GM23338 (cell line): ENCODE data around the gene TCEAL1. TPM values are rescaled to one million over a fixed set of nuclear protein-coding genes. Genes with fewer than 3 reads are reported as not detected.

ENCODE experiments used
- ATAC-seq: fragments of 200-7000 bp; cut with Tn5 transposase; 3 replicates; pipeline ENCODE4 v1.9.1; 2020
- DNase-seq: peaks from one replicate; pipeline ENCODE4 v3.0.0-alpha.2; 2015; ENCODE audit warnings: low spot score
- H2AFZ ChIP-seq: fragments of 200-600 bp; sonication (generic); 2 replicates; pipeline ENCODE4 v1.8.0; 2016; ENCODE audit warnings: antibody characterized with exemption, mild to moderate bottlenecking, moderate library complexity
- H3F3A ChIP-seq: fragments of 200-600 bp; sonication (generic); replicated peaks from 2 replicates; pipeline ENCODE4 v1.8.0; 2017; ENCODE audit warnings: antibody characterized with exemption, mixed run types, low read depth
- H3K27ac ChIP-seq: fragments of 200-600 bp; sonication (generic); 2 replicates; pipeline ENCODE4 v1.6.1; 2016; ENCODE audit warnings: low read depth
- H3K27me3 ChIP-seq: fragments of 200-600 bp; sonication (generic); 2 replicates; pipeline ENCODE4 v1.8.0; 2016; ENCODE audit warnings: mild to moderate bottlenecking, mixed run types, moderate library complexity; ENCODE audit not compliant: insufficient read depth
- H3K36me3 ChIP-seq: fragments of 200-600 bp; sonication (generic); 2 replicates; pipeline ENCODE4 v1.8.0; 2016; ENCODE audit warnings: mild to moderate bottlenecking; ENCODE audit not compliant: insufficient read depth
- H3K4me1 ChIP-seq: fragments of 200-600 bp; sonication (generic); 2 replicates; pipeline ENCODE4 v1.8.0; 2016; ENCODE audit warnings: mild to moderate bottlenecking, moderate library complexity; ENCODE audit not compliant: insufficient read depth
- H3K4me2 ChIP-seq: fragments of 200-600 bp; sonication (generic); 2 replicates; pipeline ENCODE4 v1.7.1; 2017; ENCODE audit warnings: mixed run types
- H3K4me3 ChIP-seq: fragments of 200-600 bp; sonication (generic); 2 replicates; pipeline ENCODE4 v1.6.1; 2016; ENCODE audit warnings: mixed run types
- H3K79me2 ChIP-seq: fragments of 200-600 bp; sonication (generic); replicated peaks from 2 replicates; pipeline ENCODE4 v1.8.0; 2017; ENCODE audit warnings: mild to moderate bottlenecking; ENCODE audit not compliant: insufficient read depth
- H3K9me2 ChIP-seq: fragments of 200-600 bp; sonication (generic); 2 replicates; pipeline ENCODE4 v1.8.0; 2017; ENCODE audit not compliant: insufficient read depth
- H4K20me1 ChIP-seq: fragments of 200-600 bp; sonication (generic); replicated peaks from 2 replicates; pipeline ENCODE4 v1.8.0; 2017; ENCODE audit warnings: mild to moderate bottlenecking; ENCODE audit not compliant: insufficient read depth
- H3K27ac Mint-ChIP-seq: 2 replicates; pipeline ENCODE4 v1.8.0; 2020; ENCODE audit warnings: inconsistent platforms, mild to moderate bottlenecking, moderate library complexity, mixed read lengths
- H3K27me3 Mint-ChIP-seq: 3 replicates; pipeline ENCODE4 v1.8.0; 2022; ENCODE audit warnings: low read depth, mild to moderate bottlenecking, moderate library complexity, mixed read lengths, inconsistent platforms; ENCODE audit not compliant: insufficient read depth, poor library complexity
- H3K36me3 Mint-ChIP-seq: 3 replicates; pipeline ENCODE4 v1.8.0; 2021; ENCODE audit warnings: low read depth, mild to moderate bottlenecking, inconsistent platforms, moderate library complexity, mixed read lengths
- H3K4me1 Mint-ChIP-seq: 3 replicates; pipeline ENCODE4 v1.8.0; 2020; ENCODE audit warnings: mild to moderate bottlenecking, inconsistent platforms, mixed read lengths
- H3K4me3 Mint-ChIP-seq: 3 replicates; pipeline ENCODE4 v1.8.0; 2021; ENCODE audit warnings: moderate library complexity, mild to moderate bottlenecking, inconsistent platforms, mixed read lengths
- H3K9me3 Mint-ChIP-seq: 3 replicates; pipeline ENCODE4 v1.8.0; 2020; ENCODE audit warnings: moderate library complexity, mild to moderate bottlenecking, inconsistent platforms, mixed read lengths
- CTCF ChIP-seq, 2 experiments: fragments of 200-600 bp in 1 of 2; sonication (generic) in 1 of 2; conservative IDR thresholded peaks; 2 replicates each; pipeline versions ENCODE4 v1.5.1 to v1.6.1; 2016 to 2017; ENCODE audit warnings: antibody characterized with exemption in 2 of 2, low read depth in 2 of 2, mild to moderate bottlenecking in 2 of 2, moderate library complexity in 1 of 2
- ETS1 ChIP-seq: IDR thresholded peaks from 2 replicates; pipeline ENCODE4 v1.6.1; 2016; ENCODE audit warnings: antibody characterized with exemption
- EZH2 ChIP-seq: fragments of 200-600 bp; sonication (generic); IDR thresholded peaks from one replicate; pipeline ENCODE4 v1.8.0; 2017; ENCODE audit warnings: antibody characterized with exemption, mild to moderate bottlenecking, low read depth; ENCODE audit not compliant: unreplicated experiment
- EZH2phosphoT487 ChIP-seq: fragments of 200-600 bp; sonication (generic); IDR thresholded peaks from one replicate; pipeline ENCODE4 v1.8.1; 2018; ENCODE audit warnings: antibody characterized with exemption; ENCODE audit not compliant: unreplicated experiment
- NANOG ChIP-seq: IDR thresholded peaks from 2 replicates; pipeline ENCODE4 v1.6.1; 2016; ENCODE audit warnings: antibody characterized with exemption, borderline replicate concordance
- POLR2AphosphoS5 ChIP-seq: IDR thresholded peaks from 2 replicates; pipeline ENCODE4 v1.6.1; 2016; ENCODE audit warnings: antibody characterized with exemption, low read depth
- REST ChIP-seq: IDR thresholded peaks from one replicate; pipeline ENCODE4 v1.6.1; 2018; ENCODE audit warnings: antibody characterized with exemption; ENCODE audit not compliant: unreplicated experiment
- ZNF114 ChIP-seq: fragments of 250-450 bp; sonication (Bioruptor Pico); IDR thresholded peaks from 2 replicates; pipeline ENCODE4 v1.5.0; 2020; ENCODE audit warnings: mild to moderate bottlenecking, moderate library complexity
- ZNF331 ChIP-seq: fragments of 250-450 bp; sonication (Bioruptor Pico); IDR thresholded peaks from 2 replicates; pipeline ENCODE4 v1.5.0; 2020; ENCODE audit warnings: low read depth, mild to moderate bottlenecking, moderate library complexity
- polyA plus RNA-seq: library from polyadenylated mRNA; unstranded; fragments of >200 nt; fragmentation: Nextera tagmentation; extraction: Ambion mirVana; gene quantifications from 2 replicates; pipeline ENCODE4 v1.2.1, GENCODE V29; 2016
- total RNA-seq: library from RNA; depleted of rRNA; stranded (reverse); fragments of >200 nt; shearing (Covaris generic); gene quantifications from 2 replicates; pipeline ENCODE4 v1.2.3, GENCODE V29; 2014

TCEAL1 gene
- total and polyA plus RNA-seq, 2 experiments from 2014 or later = 5.8 to 8.8 TPM

GRCh38 chrX:103674531-103675454, 46.0 kb downstream of the TCEAL1 start (continued):
- TF ChIP-seq CTCF (conservative IDR thresholded peaks at IDR 0.05; ENCODE audit: low read depth in 2 of 2) = no peak
- TF ChIP-seq POLR2AphosphoS5 = no peak
- TF ChIP-seq EZH2 = no peak
- no peak for TF ChIP-seq NANOG
- no peak for TF ChIP-seq REST
- no peak for TF ChIP-seq EZH2phosphoT487
- TF ChIP-seq ZNF114 = no peak

- Histone ChIP-seq H3K79me2 (no peaks in the 10 kb centered on the region), H3K4me3 (no peak overlapping the region), H3K27ac (peak overlapping the region; percentile 26; the same call in 1 of the 2 replicates), H2AFZ (no peak overlapping the region), H3K27me3 (no peaks in the 10 kb centered on the region), H3K36me3 (peaks cover 28% of the 10 kb centered on the region; the same call in 1 of the 2 replicates), H3K4me2 (no peak overlapping the region), H3F3A (no peaks in the 10 kb centered on the region), H3K4me1 (no peaks in the 10 kb centered on the region), H3K9me2 (no peaks in the 10 kb centered on the region), H4K20me1 (no peaks in the 10 kb centered on the region)
- no peaks in the 10 kb centered on the region for H3K9me3 Mint-ChIP-seq
- TF ChIP-seq CTCF (conservative IDR thresholded peaks at IDR 0.05; ENCODE audit: low read depth in 2 of 2) (no peak), ZNF114 (no peak), NANOG (no peak), ZNF331 (CRISPR knock-in tag) (no peak), ETS1 (no peak)
- ATAC-seq (no peak), DNase-seq (no peak)
- peaks cover 62% of the 10 kb centered on the region for H3K36me3 Mint-ChIP-seq
- H3K4me3 Mint-ChIP-seq = no peak overlapping the region
- H3K4me1 Mint-ChIP-seq = peaks cover 5% of the 10 kb centered on the region; the same call in 2 of the 3 replicates
- no peak overlapping the region for H3K27ac Mint-ChIP-seq
- peaks cover 2% of the 10 kb centered on the region for H3K27me3 Mint-ChIP-seq
These were observed 49.6 kb downstream of the TCEAL1 start for GRCh38 chrX:103678199-103678993.
